ENCODE measurements around the gene KIF5A. TPM values are rescaled to one million over a fixed set of nuclear protein-coding genes. Genes with fewer than 3 reads are reported as not detected.

KIF5A gene
- total and polyA plus RNA-seq, 2 of the 13 experiments (the other 11 are each of a cell fraction or from before 2014, with no cell fraction given): 1.6 to 11.9 TPM

DNA sequence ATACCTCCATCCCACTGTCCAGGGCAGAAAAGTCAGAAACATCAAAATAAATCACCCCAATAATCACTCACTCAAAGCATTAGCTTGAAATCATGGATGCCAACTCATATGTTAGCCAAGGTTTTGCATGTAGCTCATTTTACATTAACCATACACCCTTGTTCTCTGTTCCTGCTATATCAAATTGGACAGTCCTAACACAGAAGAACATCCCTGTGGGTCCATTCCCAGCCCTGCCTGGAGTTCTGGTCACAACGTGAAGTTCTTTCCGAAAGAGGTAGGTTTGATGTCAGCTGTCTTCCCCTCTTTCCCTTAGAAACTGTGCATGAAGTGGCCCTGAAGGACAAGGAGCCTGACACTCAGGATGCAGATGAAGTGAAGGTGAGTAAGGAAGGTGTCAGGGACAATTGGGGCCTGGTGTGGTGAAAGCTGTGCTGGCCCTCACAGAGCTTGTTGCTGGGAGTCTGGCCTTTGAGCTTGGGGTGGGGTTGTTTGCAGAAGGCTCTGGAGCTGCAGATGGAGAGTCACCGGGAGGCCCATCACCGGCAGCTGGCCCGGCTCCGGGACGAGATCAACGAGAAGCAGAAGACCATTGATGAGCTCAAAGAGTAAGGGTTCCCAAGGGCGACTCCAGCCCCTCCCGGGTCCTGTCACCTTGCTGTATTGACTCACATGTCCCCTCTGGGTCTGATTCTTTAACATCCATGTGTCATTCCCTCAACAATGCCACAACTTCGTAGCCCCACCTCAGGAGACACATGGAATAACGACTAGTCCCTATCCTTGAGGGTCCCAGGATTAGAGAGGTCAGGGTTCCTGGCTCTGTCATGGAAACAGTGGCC, 26.1 kb downstream of the KIF5A start (continued):
- TF ChIP-seq, protein P1, sequence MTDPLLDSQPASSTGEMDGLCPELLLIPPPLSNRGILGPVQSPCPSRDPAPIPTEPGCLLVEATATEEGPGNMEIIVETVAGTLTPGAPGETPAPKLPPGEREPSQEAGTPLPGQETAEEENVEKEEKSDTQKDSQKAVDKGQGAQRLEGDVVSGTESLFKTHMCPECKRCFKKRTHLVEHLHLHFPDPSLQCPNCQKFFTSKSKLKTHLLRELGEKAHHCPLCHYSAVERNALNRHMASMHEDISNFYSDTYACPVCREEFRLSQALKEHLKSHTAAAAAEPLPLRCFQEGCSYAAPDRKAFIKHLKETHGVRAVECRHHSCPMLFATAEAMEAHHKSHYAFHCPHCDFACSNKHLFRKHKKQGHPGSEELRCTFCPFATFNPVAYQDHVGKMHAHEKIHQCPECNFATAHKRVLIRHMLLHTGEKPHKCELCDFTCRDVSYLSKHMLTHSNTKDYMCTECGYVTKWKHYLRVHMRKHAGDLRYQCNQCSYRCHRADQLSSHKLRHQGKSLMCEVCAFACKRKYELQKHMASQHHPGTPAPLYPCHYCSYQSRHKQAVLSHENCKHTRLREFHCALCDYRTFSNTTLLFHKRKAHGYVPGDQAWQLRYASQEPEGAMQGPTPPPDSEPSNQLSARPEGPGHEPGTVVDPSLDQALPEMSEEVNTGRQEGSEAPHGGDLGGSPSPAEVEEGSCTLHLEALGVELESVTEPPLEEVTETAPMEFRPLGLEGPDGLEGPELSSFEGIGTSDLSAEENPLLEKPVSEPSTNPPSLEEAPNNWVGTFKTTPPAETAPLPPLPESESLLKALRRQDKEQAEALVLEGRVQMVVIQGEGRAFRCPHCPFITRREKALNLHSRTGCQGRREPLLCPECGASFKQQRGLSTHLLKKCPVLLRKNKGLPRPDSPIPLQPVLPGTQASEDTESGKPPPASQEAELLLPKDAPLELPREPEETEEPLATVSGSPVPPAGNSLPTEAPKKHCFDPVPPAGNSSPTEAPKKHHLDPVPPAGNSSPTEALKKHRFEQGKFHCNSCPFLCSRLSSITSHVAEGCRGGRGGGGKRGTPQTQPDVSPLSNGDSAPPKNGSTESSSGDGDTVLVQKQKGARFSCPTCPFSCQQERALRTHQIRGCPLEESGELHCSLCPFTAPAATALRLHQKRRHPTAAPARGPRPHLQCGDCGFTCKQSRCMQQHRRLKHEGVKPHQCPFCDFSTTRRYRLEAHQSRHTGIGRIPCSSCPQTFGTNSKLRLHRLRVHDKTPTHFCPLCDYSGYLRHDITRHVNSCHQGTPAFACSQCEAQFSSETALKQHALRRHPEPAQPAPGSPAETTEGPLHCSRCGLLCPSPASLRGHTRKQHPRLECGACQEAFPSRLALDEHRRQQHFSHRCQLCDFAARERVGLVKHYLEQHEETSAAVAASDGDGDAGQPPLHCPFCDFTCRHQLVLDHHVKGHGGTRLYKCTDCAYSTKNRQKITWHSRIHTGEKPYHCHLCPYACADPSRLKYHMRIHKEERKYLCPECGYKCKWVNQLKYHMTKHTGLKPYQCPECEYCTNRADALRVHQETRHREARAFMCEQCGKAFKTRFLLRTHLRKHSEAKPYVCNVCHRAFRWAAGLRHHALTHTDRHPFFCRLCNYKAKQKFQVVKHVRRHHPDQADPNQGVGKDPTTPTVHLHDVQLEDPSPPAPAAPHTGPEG (CRISPR knock-in tag; IDR thresholded peaks at IDR 0.05): 0 out of 2 replicates have a peak, but pooled peaks have one; percentile 43
- TF ChIP-seq ZNF775 (CRISPR knock-in tag; IDR thresholded peaks at IDR 0.05; ENCODE audit: borderline replicate concordance) (no peak), E2F2 (CRISPR knock-in tag; IDR thresholded peaks at IDR 0.05; ENCODE audit: borderline replicate concordance) (no peak), ZNF280B (CRISPR knock-in tag; IDR thresholded peaks at IDR 0.05; ENCODE audit: borderline replicate concordance) (0 out of 2 replicates have a peak, but pooled peaks have one; percentile 43), RORA (CRISPR knock-in tag; IDR thresholded peaks at IDR 0.05) (no peak), ZNF780A (CRISPR knock-in tag; IDR thresholded peaks at IDR 0.05) (no peak), ZNF30 (CRISPR knock-in tag; IDR thresholded peaks at IDR 0.05) (no peak), ZNF878 (CRISPR knock-in tag; IDR thresholded peaks at IDR 0.05) (peak; percentile 72; the same call in 1 of the 2 replicates), ZNF563 (CRISPR knock-in tag; IDR thresholded peaks at IDR 0.05) (no peak), RBFOX2 (IDR thresholded peaks at IDR 0.05; ENCODE audit: low read depth, low read length) (peak; percentile 45; the same call in 1 of the 2 replicates), ZBTB7A (CRISPR knock-in tag; IDR thresholded peaks at IDR 0.05) (peak; percentile 36), ZNF703 (CRISPR knock-in tag; IDR thresholded peaks at IDR 0.05; ENCODE audit: borderline replicate concordance) (peak; percentile 38; the same call in 1 of the 2 replicates), RCOR2 (CRISPR knock-in tag; IDR thresholded peaks at IDR 0.05) (peak; percentile 58; the same call in 1 of the 2 replicates), SCMH1 (CRISPR knock-in tag; IDR thresholded peaks at IDR 0.05; ENCODE audit: borderline replicate concordance) (no peak), SMAD3 (CRISPR knock-in tag; IDR thresholded peaks at IDR 0.05) (0 out of 2 replicates have a peak, but pooled peaks have one; percentile 31), MAF1 (CRISPR knock-in tag; IDR thresholded peaks at IDR 0.05; ENCODE audit: borderline replicate concordance) (0 out of 2 replicates have a peak, but pooled peaks have one; percentile 62), SKI (IDR thresholded peaks at IDR 0.05; ENCODE audit: partially characterized antibody) (no peak)
- TF ChIP-seq, protein P2, sequence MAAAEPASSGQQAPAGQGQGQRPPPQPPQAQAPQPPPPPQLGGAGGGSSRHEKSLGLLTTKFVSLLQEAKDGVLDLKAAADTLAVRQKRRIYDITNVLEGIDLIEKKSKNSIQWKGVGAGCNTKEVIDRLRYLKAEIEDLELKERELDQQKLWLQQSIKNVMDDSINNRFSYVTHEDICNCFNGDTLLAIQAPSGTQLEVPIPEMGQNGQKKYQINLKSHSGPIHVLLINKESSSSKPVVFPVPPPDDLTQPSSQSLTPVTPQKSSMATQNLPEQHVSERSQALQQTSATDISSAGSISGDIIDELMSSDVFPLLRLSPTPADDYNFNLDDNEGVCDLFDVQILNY (CRISPR knock-in tag; conservative IDR thresholded peaks at IDR 0.05): no peak
- TF ChIP-seq, protein P3, sequence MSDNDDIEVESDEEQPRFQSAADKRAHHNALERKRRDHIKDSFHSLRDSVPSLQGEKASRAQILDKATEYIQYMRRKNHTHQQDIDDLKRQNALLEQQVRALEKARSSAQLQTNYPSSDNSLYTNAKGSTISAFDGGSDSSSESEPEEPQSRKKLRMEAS (IDR thresholded peaks at IDR 0.05): peak; percentile 69
